Panc1 (cell line): ENCODE data around the gene MAD1L1. TPM values are rescaled to one million over a fixed set of nuclear protein-coding genes. Genes with fewer than 3 reads are reported as not detected.

Experiments used
- ATAC-seq: fragments of 200-7000 bp; cut with Tn5 transposase; 2 replicates; pipeline ENCODE4 v1.9.1; 2020; ENCODE audit warnings: mild to moderate bottlenecking, moderate library complexity
- BruUV-seq: library from RNA; stranded (reverse); fragments of 400-500 nt; replicated peaks from 2 replicates; lab custom pipeline; 2021; lab: Mats Ljungman, UMichigan
- CTCF ChIA-PET: fragments of 300-600 bp; sonication (Branson Sonifier 250); formaldehyde crosslinking; loops from one replicate; lab custom pipeline; 2022; ENCODE audit warnings: antibody characterized with exemption; lab: Charles Lee
- POLR2A ChIA-PET: fragments of 300-600 bp; sonication (Branson Sonifier 250); formaldehyde crosslinking; loops from one replicate; lab custom pipeline; 2022; ENCODE audit warnings: antibody characterized with exemption; lab: Charles Lee
- DNase-seq: peaks from one replicate; pipeline ENCODE4 v3.0.0-alpha.2; 2010; ENCODE audit warnings: low read depth, low spot score
- H3K27ac ChIP-seq: 2 replicates; pipeline ENCODE4 v1.5.1; 2011; ENCODE audit warnings: mild to moderate bottlenecking, low read length, inconsistent platforms
- H3K27me3 ChIP-seq: fragments of 200-500 bp; sonication (Bioruptor generic); 2 replicates; pipeline ENCODE4 v1.6.0; 2014; ENCODE audit warnings: low read length, inconsistent platforms; ENCODE audit not compliant: control insufficient read depth, insufficient read depth
- H3K36me3 ChIP-seq: fragments of 200-500 bp; sonication (Bioruptor generic); 2 replicates; pipeline ENCODE4 v1.5.1; 2014; ENCODE audit warnings: inconsistent platforms, mild to moderate bottlenecking, low read length, moderate library complexity; ENCODE audit not compliant: control insufficient read depth, insufficient read depth
- H3K4me1 ChIP-seq: 2 replicates; pipeline ENCODE4 v1.5.1; 2011; ENCODE audit warnings: inconsistent platforms, mild to moderate bottlenecking, low read length, moderate library complexity; ENCODE audit not compliant: control insufficient read depth, insufficient read depth
- H3K4me3 ChIP-seq, 2 experiments: 2 replicates each; pipeline ENCODE4 v1.5.1; 2011 to 2012; ENCODE audit warnings: low read depth in 2 of 2, low read length in 2 of 2, mild to moderate bottlenecking in 2 of 2, inconsistent platforms in 1 of 2, moderate library complexity in 1 of 2
- H3K9me3 ChIP-seq: fragments of 200-500 bp; sonication (Bioruptor generic); 2 replicates; pipeline ENCODE4 v1.5.1; 2014; ENCODE audit warnings: low read depth, mild to moderate bottlenecking, inconsistent platforms, low read length, moderate library complexity; ENCODE audit not compliant: control insufficient read depth, insufficient read depth
- POLR2AphosphoS5 ChIP-seq: IDR thresholded peaks from 2 replicates; pipeline ENCODE4 v1.6.1; 2012; ENCODE audit warnings: mild to moderate bottlenecking, low read depth, low read length, moderate library complexity
- SIN3A ChIP-seq: IDR thresholded peaks from 2 replicates; pipeline ENCODE4 v1.6.1; 2012; ENCODE audit warnings: low read depth, mild to moderate bottlenecking, low read length, moderate library complexity, borderline replicate concordance; ENCODE audit not compliant: insufficient read depth
- TCF7L2 ChIP-seq: IDR thresholded peaks from 2 replicates; pipeline ENCODE4 v1.6.1; 2011; ENCODE audit warnings: mild to moderate bottlenecking, low read depth, low read length, inconsistent platforms
- in situ Hi-C: cut with HindIII; loops from 2 replicates; pipeline ENCODE4 v1.10.0; 2016; ENCODE audit warnings: low sequenced_read_pairs, low pct_unique_long_range_greater_than_20kb
- intact Hi-C: fragments of 100-400 bp; cut with micrococcal nuclease; formaldehyde crosslinking; loops from one replicate; pipeline ENCODE4 v1.10.0; 2022; ENCODE audit not compliant: unreplicated experiment
- total RNA-seq: library from RNA; stranded (reverse); gene quantifications from one replicate; pipeline ENCODE4 v1.2.1, GENCODE V29; 2021; ENCODE audit not compliant: unreplicated experiment
- TF ChIP-seq, protein P1 (sequence below), 2 experiments: IDR thresholded peaks; 2 replicates each; pipeline ENCODE4 v1.6.1; 2011 to 2012; ENCODE audit warnings: low read depth in 2 of 2, control low read depth in 1 of 2, low read length in 1 of 2, mild to moderate bottlenecking in 1 of 2, moderate library complexity in 1 of 2; ENCODE audit not compliant: insufficient read depth in 1 of 2
- TF ChIP-seq, protein P2 (sequence below): fragments of 450-650 bp; IDR thresholded peaks from 2 replicates; pipeline ENCODE4 v1.5.1; 2017; ENCODE audit warnings: mild to moderate bottlenecking

The MAD1L1 gene
- total RNA-seq, 1 experiment from 2014 or later = 70.8 TPM

DNA sequence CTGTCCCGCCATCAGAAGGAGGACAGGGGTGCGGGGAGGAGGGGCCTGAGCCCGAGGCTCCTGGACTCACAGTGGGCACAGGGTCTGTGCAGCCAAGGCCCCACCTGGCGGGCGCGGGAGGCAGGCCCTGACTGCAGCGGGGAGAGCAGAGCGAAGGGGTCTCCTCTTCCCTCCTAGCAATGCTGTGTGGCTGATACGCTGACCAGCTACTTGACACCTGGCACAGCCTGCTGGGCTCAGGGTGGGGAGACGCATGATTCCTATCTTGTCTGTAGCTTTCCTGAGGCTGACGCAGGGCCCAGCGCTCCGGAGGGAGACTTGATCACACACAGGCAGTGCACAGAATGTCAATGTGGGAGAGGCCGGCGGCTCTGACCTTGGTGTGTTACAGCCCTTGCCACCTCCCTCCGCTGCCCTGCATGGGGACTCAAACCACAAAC is 387.8 kb downstream of the MAD1L1 start:
- POLR2A ChIA-PET = interaction anchor here (0.7 kb wide), 1 partner anchor 411 kb away, joined by 3 read pairs; no protein-coding TSS in a partner anchor

DNA sequence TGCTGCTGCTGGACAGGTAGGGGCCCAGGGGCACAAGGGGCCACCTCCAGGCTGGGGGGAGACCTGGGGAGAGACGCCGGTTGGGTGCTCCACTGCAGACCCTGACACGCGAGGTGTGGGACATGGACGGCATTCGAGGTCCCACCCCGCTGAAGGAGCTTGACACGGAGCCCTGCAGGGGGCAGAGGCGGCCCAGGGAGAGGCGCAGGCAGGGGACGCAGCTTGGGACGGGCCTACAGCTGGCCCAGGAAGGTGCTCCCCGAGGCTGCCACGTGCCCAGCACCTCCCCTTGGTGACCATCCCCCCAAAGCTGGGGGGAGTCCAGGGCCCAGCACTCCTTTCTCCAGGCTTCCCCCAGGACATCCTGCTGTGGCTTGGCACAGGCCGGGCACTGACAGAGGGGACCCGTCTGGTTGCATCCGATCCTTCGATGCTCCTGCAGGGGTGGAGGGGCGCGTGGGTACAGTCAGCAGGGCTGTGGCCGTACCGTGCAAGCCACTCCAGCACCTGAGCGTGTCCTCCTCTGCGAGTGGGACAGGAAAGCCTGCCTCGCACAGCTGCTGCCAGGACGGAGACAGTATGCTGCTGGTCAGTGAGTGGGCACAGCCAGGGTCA is 388.3 kb downstream of the MAD1L1 start:
- DNase-seq (no peak), ATAC-seq (no peak)
- CTCF ChIA-PET = no interaction called here
- Histone ChIP-seq H3K27ac (no peak overlapping the region), H3K4me3 (no peak overlapping the region), H3K27me3 (no peaks in the 10 kb centered on the region), H3K9me3 (no peaks in the 10 kb centered on the region), H3K36me3 (no peaks in the 10 kb centered on the region), H3K4me1 (no peaks in the 10 kb centered on the region)
- TF ChIP-seq, protein P1, sequence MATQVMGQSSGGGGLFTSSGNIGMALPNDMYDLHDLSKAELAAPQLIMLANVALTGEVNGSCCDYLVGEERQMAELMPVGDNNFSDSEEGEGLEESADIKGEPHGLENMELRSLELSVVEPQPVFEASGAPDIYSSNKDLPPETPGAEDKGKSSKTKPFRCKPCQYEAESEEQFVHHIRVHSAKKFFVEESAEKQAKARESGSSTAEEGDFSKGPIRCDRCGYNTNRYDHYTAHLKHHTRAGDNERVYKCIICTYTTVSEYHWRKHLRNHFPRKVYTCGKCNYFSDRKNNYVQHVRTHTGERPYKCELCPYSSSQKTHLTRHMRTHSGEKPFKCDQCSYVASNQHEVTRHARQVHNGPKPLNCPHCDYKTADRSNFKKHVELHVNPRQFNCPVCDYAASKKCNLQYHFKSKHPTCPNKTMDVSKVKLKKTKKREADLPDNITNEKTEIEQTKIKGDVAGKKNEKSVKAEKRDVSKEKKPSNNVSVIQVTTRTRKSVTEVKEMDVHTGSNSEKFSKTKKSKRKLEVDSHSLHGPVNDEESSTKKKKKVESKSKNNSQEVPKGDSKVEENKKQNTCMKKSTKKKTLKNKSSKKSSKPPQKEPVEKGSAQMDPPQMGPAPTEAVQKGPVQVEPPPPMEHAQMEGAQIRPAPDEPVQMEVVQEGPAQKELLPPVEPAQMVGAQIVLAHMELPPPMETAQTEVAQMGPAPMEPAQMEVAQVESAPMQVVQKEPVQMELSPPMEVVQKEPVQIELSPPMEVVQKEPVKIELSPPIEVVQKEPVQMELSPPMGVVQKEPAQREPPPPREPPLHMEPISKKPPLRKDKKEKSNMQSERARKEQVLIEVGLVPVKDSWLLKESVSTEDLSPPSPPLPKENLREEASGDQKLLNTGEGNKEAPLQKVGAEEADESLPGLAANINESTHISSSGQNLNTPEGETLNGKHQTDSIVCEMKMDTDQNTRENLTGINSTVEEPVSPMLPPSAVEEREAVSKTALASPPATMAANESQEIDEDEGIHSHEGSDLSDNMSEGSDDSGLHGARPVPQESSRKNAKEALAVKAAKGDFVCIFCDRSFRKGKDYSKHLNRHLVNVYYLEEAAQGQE (IDR thresholded peaks at IDR 0.05; ENCODE audit: insufficient read depth in 1 of 2, low read depth in 2 of 2, low read length in 1 of 2) = no peak
- no peak for TF ChIP-seq SIN3A
- TF ChIP-seq TCF7L2 = no peak
- TF ChIP-seq, protein P2, sequence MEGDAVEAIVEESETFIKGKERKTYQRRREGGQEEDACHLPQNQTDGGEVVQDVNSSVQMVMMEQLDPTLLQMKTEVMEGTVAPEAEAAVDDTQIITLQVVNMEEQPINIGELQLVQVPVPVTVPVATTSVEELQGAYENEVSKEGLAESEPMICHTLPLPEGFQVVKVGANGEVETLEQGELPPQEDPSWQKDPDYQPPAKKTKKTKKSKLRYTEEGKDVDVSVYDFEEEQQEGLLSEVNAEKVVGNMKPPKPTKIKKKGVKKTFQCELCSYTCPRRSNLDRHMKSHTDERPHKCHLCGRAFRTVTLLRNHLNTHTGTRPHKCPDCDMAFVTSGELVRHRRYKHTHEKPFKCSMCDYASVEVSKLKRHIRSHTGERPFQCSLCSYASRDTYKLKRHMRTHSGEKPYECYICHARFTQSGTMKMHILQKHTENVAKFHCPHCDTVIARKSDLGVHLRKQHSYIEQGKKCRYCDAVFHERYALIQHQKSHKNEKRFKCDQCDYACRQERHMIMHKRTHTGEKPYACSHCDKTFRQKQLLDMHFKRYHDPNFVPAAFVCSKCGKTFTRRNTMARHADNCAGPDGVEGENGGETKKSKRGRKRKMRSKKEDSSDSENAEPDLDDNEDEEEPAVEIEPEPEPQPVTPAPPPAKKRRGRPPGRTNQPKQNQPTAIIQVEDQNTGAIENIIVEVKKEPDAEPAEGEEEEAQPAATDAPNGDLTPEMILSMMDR = no peak
- no peak for TF ChIP-seq POLR2AphosphoS5
- POLR2A ChIA-PET = no interaction called here
- in situ Hi-C loops = no loop called here
- intact Hi-C loops = no loop called here
- BruUV-seq = no TSS peak

More for the DNA sequence above, 387.8 kb downstream of the MAD1L1 start:
- no peaks in the 10 kb centered on the region for H3K9me3 ChIP-seq
- intact Hi-C loops = no loop called here
- no TSS peak for BruUV-seq
- DNase-seq (no peak), ATAC-seq (no peak)
- H3K4me1 ChIP-seq = no peaks in the 10 kb centered on the region
- no peak overlapping the region for H3K27ac ChIP-seq
- H3K36me3 ChIP-seq = no peaks in the 10 kb centered on the region
- CTCF ChIA-PET = no interaction called here
- TF ChIP-seq, protein P1 (IDR thresholded peaks at IDR 0.05; ENCODE audit: insufficient read depth in 1 of 2, low read depth in 2 of 2, low read length in 1 of 2) = no peak
- TF ChIP-seq, protein P2 = no peak
- no peak for TF ChIP-seq SIN3A
- TF ChIP-seq TCF7L2 = no peak
- TF ChIP-seq POLR2AphosphoS5 = no peak
- H3K27me3 ChIP-seq = no peaks in the 10 kb centered on the region
- H3K4me3 ChIP-seq = no peak overlapping the region
- in situ Hi-C loops = no loop called here
